HFF-Myc (cell line): ENCODE data around the gene TMOD1.

Experiments
- DNase-seq: peaks from one replicate; pipeline ENCODE4 v3.0.0-alpha.2; 2011; ENCODE audit warnings: low read depth; ENCODE audit errors: extremely low read depth
- H3K4me3 ChIP-seq: replicated peaks from 2 replicates; pipeline ENCODE4 v1.5.1; 2011; ENCODE audit warnings: low read depth, mild to moderate bottlenecking, control low read depth, low read length
- CTCF ChIP-seq: IDR thresholded peaks from 2 replicates; pipeline ENCODE4 v1.5.1; 2012; ENCODE audit warnings: mild to moderate bottlenecking, low read depth, low read length, control low read depth; ENCODE audit errors: missing control alignments

Gene TMOD1

GRCh38 chr9:97645720-97646119 is 144.3 kb downstream of the TMOD1 start:
- H3K4me3 ChIP-seq = no peak overlapping the region
- DNase-seq = no peak
- no peak for TF ChIP-seq CTCF

GRCh38 chr9:97647996-97648395 is 146.5 kb downstream of the TMOD1 start:
- H3K4me3 ChIP-seq = no peak overlapping the region
- no peak for TF ChIP-seq CTCF
- no peak for DNase-seq
